OCI-LY1 (cell line): ENCODE data around the gene MAJIN.
A peak's percentile ranks its signal among the peaks of the same experiment; 100 is the strongest.

Experiments used
- H2AFZ ChIP-seq: fragments of 200-600 bp; sonication (generic), shearing (Covaris generic); 2 replicates; pipeline ENCODE4 v1.6.0; 2014; ENCODE audit warnings: antibody characterized with exemption, mild to moderate bottlenecking, low read length
- H3F3A ChIP-seq: fragments of 200-600 bp; sonication (generic), shearing (Covaris generic); 2 replicates; pipeline ENCODE4 v1.6.0; 2014; ENCODE audit warnings: mild to moderate bottlenecking, antibody characterized with exemption, low read length, moderate library complexity; ENCODE audit not compliant: insufficient read depth
- H3K27ac ChIP-seq: fragments of 200-600 bp; sonication (generic); 2 replicates; pipeline ENCODE4 v1.5.1; 2014; ENCODE audit warnings: low read length, mixed run types, mild to moderate bottlenecking, low read depth; ENCODE audit not compliant: poor library complexity, severe bottlenecking
- H3K27me3 ChIP-seq: fragments of 200-600 bp; sonication (generic); 2 replicates; pipeline ENCODE4 v1.6.0; 2014; ENCODE audit warnings: antibody characterized with exemption, mild to moderate bottlenecking, low read length, moderate library complexity; ENCODE audit not compliant: insufficient read depth
- H3K36me3 ChIP-seq: fragments of 200-600 bp; sonication (generic); 2 replicates; pipeline ENCODE4 v1.6.1; 2014; ENCODE audit warnings: mild to moderate bottlenecking, antibody characterized with exemption, low read length, moderate library complexity, mixed read lengths; ENCODE audit not compliant: insufficient read depth
- H3K4me1 ChIP-seq: fragments of 200-600 bp; sonication (generic); 2 replicates; pipeline ENCODE4 v1.5.1; 2014; ENCODE audit warnings: mild to moderate bottlenecking, low read length, moderate library complexity; ENCODE audit not compliant: insufficient read depth, severe bottlenecking
- H3K4me2 ChIP-seq: fragments of 200-600 bp; sonication (generic), shearing (Covaris generic); 2 replicates; pipeline ENCODE4 v1.6.1; 2014; ENCODE audit warnings: low read length
- H3K4me3 ChIP-seq: fragments of 200-600 bp; sonication (generic); 2 replicates; pipeline ENCODE4 v1.5.1; 2014; ENCODE audit warnings: low read length, low read depth, mild to moderate bottlenecking, mixed read lengths; ENCODE audit not compliant: poor library complexity, severe bottlenecking
- H3K79me2 ChIP-seq: fragments of 200-600 bp; shearing (Covaris generic); 2 replicates; pipeline ENCODE4 v1.6.1; 2016; ENCODE audit warnings: mixed run types, low read length, mixed read lengths; ENCODE audit not compliant: insufficient read depth
- H3K9ac ChIP-seq: fragments of 200-600 bp; sonication (generic), shearing (Covaris generic); 2 replicates; pipeline ENCODE4 v1.6.1; 2014; ENCODE audit warnings: mild to moderate bottlenecking, low read length, mixed read lengths
- H3K9me2 ChIP-seq: fragments of 200-600 bp; sonication (generic), shearing (Covaris generic); 2 replicates; pipeline ENCODE4 v1.6.1; 2014; ENCODE audit warnings: low read depth, mild to moderate bottlenecking, low read length, mixed read lengths
- H3K9me3 ChIP-seq: fragments of 200-600 bp; shearing (Covaris generic); 2 replicates; pipeline ENCODE4 v1.6.1; 2014; ENCODE audit warnings: low read length, mixed read lengths
- H4K20me1 ChIP-seq: fragments of 200-600 bp; sonication (generic), shearing (Covaris generic); 2 replicates; pipeline ENCODE4 v1.6.0; 2016; ENCODE audit warnings: mild to moderate bottlenecking, low read length; ENCODE audit not compliant: insufficient read depth
- EZH2 ChIP-seq: fragments of 200-600 bp; sonication (generic), shearing (Covaris generic); IDR thresholded peaks from 2 replicates; pipeline ENCODE4 v1.8.0; 2017; ENCODE audit warnings: borderline replicate concordance, mixed run types, mild to moderate bottlenecking, antibody characterized with exemption, low read length, moderate library complexity, mixed read lengths
- TF ChIP-seq, protein P1 (sequence below): fragments of 200-600 bp; sonication (generic), shearing (Covaris generic); IDR thresholded peaks from 2 replicates; pipeline ENCODE4 v1.5.1; 2017; ENCODE audit warnings: mild to moderate bottlenecking, antibody characterized with exemption, low read length, moderate library complexity, mixed read lengths

Gene MAJIN

DNA sequence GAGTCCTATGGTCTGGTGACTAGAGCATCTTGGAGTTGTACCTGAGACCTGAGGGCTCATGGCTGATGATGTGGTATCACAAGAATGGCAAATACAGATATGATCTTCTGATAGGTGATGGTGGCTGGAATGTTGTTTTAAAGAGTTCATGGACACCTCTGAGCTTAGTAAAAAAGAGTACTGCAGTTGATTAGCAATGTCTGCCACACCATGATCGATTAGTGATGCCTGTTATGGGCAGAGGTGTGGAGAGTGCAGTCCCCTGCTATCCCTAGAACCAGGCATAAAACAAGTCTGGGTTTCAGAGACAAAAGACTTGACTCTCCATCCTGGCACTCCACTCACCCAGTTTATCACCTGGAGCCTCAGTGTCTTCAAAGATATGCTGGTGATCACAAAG, 26.2 kb upstream of the MAJIN start:
- no peak for TF ChIP-seq EZH2
- TF ChIP-seq, protein P1, sequence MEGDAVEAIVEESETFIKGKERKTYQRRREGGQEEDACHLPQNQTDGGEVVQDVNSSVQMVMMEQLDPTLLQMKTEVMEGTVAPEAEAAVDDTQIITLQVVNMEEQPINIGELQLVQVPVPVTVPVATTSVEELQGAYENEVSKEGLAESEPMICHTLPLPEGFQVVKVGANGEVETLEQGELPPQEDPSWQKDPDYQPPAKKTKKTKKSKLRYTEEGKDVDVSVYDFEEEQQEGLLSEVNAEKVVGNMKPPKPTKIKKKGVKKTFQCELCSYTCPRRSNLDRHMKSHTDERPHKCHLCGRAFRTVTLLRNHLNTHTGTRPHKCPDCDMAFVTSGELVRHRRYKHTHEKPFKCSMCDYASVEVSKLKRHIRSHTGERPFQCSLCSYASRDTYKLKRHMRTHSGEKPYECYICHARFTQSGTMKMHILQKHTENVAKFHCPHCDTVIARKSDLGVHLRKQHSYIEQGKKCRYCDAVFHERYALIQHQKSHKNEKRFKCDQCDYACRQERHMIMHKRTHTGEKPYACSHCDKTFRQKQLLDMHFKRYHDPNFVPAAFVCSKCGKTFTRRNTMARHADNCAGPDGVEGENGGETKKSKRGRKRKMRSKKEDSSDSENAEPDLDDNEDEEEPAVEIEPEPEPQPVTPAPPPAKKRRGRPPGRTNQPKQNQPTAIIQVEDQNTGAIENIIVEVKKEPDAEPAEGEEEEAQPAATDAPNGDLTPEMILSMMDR: no peak
- H3K4me2 ChIP-seq: no peak overlapping the region
- no peak overlapping the region for H3K4me3 ChIP-seq
- H2AFZ ChIP-seq: no peak overlapping the region
- no peak overlapping the region for H3K27ac ChIP-seq
- H3F3A ChIP-seq: no peaks in the 10 kb centered on the region
- no peaks in the 10 kb centered on the region for H3K9me2 ChIP-seq
- H3K9me3 ChIP-seq: no peaks in the 10 kb centered on the region
- no peaks in the 10 kb centered on the region for H3K4me1 ChIP-seq
- no peaks in the 10 kb centered on the region for H3K36me3 ChIP-seq
- no peaks in the 10 kb centered on the region for H3K27me3 ChIP-seq
- H3K9ac ChIP-seq: no peak overlapping the region
- no peaks in the 10 kb centered on the region for H3K79me2 ChIP-seq
- H4K20me1 ChIP-seq: no peaks in the 10 kb centered on the region

DNA sequence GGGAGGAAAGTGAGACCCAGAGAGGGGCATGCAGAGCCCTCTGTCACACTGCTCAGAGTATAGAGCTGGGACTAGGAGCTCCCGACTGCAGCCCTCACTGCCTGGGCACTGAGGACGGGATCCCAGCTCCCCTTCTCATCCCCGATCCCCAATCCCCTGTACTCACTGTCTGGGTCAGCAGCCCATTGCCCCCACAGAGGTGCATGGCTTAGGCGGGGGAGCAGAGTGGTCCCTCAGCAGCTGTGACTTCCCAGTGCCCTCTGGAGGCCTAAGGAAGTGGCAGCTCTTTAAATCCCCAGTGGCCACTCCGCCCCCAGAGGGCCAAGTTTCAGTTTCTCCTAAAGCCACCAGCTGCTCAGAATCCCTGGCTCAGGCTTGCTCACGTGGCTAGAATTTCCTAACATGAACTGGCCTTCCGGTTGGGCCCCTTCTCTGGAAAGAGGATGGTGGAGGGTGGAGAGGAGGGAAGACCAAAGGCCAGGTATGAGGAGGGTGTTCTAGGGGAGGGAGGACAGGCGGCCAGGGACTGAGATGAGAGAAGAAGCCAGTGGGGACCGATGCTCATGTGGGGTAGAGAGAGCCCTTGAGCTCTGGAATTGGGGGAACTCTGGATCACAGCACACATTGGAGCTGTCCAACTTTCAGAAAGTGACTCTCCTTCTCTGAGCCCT, 24.9 kb upstream of the MAJIN start, which contains the start of gene BATF2:
TSS of gene BATF2 (minus strand) at position 262 of the 671 bp plus-strand sequence. CDS start at position 205, 57 bp downstream.
- Histone ChIP-seq H3K9me3 (no peaks in the 10 kb centered on the region), H3K4me1 (no peaks in the 10 kb centered on the region), H3K9me2 (no peaks in the 10 kb centered on the region), H3F3A (no peaks in the 10 kb centered on the region), H3K27me3 (no peaks in the 10 kb centered on the region), H3K9ac (no peak within 1 kb of the TSS), H3K79me2 (no peaks in the 10 kb centered on the region), H3K36me3 (no peaks in the 10 kb centered on the region), H3K27ac (no peak within 1 kb of the TSS), H3K4me2 (no peak within 1 kb of the TSS), H2AFZ (no peak within 1 kb of the TSS), H3K4me3 (no peak within 1 kb of the TSS), H4K20me1 (no peaks in the 10 kb centered on the region)
- TF ChIP-seq EZH2: no peak
- TF ChIP-seq, protein P1: peak; percentile 35; the same call in 1 of the 2 replicates

DNA sequence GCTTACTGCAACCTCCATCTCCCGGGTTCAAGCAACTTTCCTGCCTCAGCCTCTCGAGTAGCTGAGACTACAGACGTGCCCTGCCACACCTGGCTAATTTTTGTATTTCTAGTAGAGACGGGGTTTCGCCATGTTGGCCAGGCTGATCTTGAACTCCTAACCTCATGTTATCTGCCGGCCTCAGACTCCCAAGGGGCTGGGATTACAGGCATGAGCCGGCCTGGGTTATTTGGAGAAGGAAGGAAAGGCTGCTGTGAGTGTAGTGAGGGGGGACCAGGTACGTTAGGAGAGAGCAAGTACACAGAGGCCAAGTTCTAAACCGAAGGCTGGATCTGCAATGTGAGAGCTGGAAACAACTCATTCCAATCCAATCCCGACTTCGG, 24.4 kb upstream of the MAJIN start:
- no peaks in the 10 kb centered on the region for H3K4me1 ChIP-seq
- no peak overlapping the region for H2AFZ ChIP-seq
- TF ChIP-seq, protein P1: no peak
- TF ChIP-seq EZH2: no peak
- H3K9me3 ChIP-seq: no peaks in the 10 kb centered on the region
- H3F3A ChIP-seq: no peaks in the 10 kb centered on the region
- no peaks in the 10 kb centered on the region for H3K79me2 ChIP-seq
- H3K4me2 ChIP-seq: no peak overlapping the region
- no peak overlapping the region for H3K27ac ChIP-seq
- no peaks in the 10 kb centered on the region for H3K27me3 ChIP-seq
- H3K4me3 ChIP-seq: no peak overlapping the region
- H3K36me3 ChIP-seq: no peaks in the 10 kb centered on the region
- H3K9me2 ChIP-seq: no peaks in the 10 kb centered on the region
- no peak overlapping the region for H3K9ac ChIP-seq
- H4K20me1 ChIP-seq: no peaks in the 10 kb centered on the region
